Mesothelial cell of epicardium (in vitro differentiated cells): ENCODE measurements around the gene KATNIP. TPM values are rescaled to one million over a fixed set of nuclear protein-coding genes. Genes with fewer than 3 reads are reported as not detected.

Experiments used
- DNase-seq, 2 experiments: peaks; one replicate each; pipeline ENCODE4 v3.0.0; 2021; ENCODE audit warnings: low spot score in 2 of 2; ENCODE audit not compliant: unreplicated experiment in 2 of 2
- H3K27ac Mint-ChIP-seq: 2 replicates; pipeline ENCODE4 v1.8.0; 2021; ENCODE audit warnings: mixed read lengths
- H3K27me3 Mint-ChIP-seq: 2 replicates; pipeline ENCODE4 v1.8.0; 2021; ENCODE audit warnings: low read depth, mixed read lengths
- H3K36me3 Mint-ChIP-seq: 2 replicates; pipeline ENCODE4 v1.8.0; 2021; ENCODE audit warnings: mixed read lengths
- H3K4me1 Mint-ChIP-seq: 2 replicates; pipeline ENCODE4 v1.8.0; 2021; ENCODE audit warnings: mixed read lengths
- H3K4me3 Mint-ChIP-seq: 2 replicates; pipeline ENCODE4 v1.8.0; 2021; ENCODE audit warnings: mild to moderate bottlenecking, moderate library complexity, mixed read lengths
- H3K9me3 Mint-ChIP-seq: 2 replicates; pipeline ENCODE4 v1.8.0; 2021; ENCODE audit warnings: mixed read lengths
- CTCF ChIP-seq: fragments of 200-600 bp; sonication (generic); IDR thresholded peaks from one replicate; pipeline ENCODE4 v1.5.0; 2021; ENCODE audit warnings: antibody characterized with exemption; ENCODE audit not compliant: unreplicated experiment
- total RNA-seq: library from RNA; stranded (reverse); gene quantifications from 3 replicates; pipeline ENCODE4 v1.2.1, GENCODE V29; 2021

KATNIP gene
- total RNA-seq, 1 donor from 2014 or later, result 38.8 TPM

- TF ChIP-seq CTCF, result no peak
- DNase-seq, result no peak
- Mint-ChIP-seq H3K36me3 (peaks cover 60% of the 10 kb centered on the region), H3K27ac (no peak overlapping the region), H3K27me3 (no peaks in the 10 kb centered on the region), H3K4me1 (peaks cover 9% of the 10 kb centered on the region), H3K9me3 (no peaks in the 10 kb centered on the region), H3K4me3 (no peak overlapping the region)
Observed at GRCh38 chr16:27528294-27528693, 21.6 kb upstream of the KATNIP start.

DNA sequence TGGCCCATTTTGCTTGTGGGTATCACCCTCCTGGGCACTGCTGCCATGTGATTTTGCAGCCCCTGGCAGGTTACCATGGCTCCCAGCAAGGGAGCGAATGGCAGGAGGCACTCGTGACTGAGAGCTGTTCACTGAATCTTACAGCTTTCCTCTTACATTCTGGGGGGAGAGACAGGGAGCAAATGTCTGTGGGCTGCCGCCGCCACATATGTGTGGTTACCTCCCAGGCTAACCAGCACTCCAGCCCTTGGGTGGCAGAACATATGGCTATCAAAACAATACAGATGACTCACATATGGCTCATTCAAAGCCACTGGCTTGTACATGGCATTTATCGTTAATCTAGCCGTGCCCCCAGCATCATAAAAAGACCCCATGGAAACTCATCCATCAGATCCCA is 20.0 kb upstream of the KATNIP start:
- H3K36me3 Mint-ChIP-seq, result peaks cover 65% of the 10 kb centered on the region
- no peak for DNase-seq
- TF ChIP-seq CTCF, result no peak

GRCh38 chr16:27531186-27531585 is 18.8 kb upstream of the KATNIP start:
- peaks cover 64% of the 10 kb centered on the region for H3K36me3 Mint-ChIP-seq
- H3K9me3 Mint-ChIP-seq, result no peaks in the 10 kb centered on the region
- no peak overlapping the region for H3K4me3 Mint-ChIP-seq
- peaks cover 9% of the 10 kb centered on the region for H3K4me1 Mint-ChIP-seq
- no peak for TF ChIP-seq CTCF
- no peaks in the 10 kb centered on the region for H3K27me3 Mint-ChIP-seq
- H3K27ac Mint-ChIP-seq, result peak overlapping the region; percentile 18
- no peak for DNase-seq

More for the DNA sequence above, 20.0 kb upstream of the KATNIP start:
- Mint-ChIP-seq H3K27me3 (no peaks in the 10 kb centered on the region), H3K4me1 (peaks cover 9% of the 10 kb centered on the region), H3K9me3 (no peaks in the 10 kb centered on the region), H3K4me3 (no peak overlapping the region), H3K27ac (no peak overlapping the region)

- Mint-ChIP-seq H3K4me3 (no peak overlapping the region), H3K9me3 (no peaks in the 10 kb centered on the region), H3K27ac (peak overlapping the region; percentile 44), H3K27me3 (no peaks in the 10 kb centered on the region), H3K4me1 (peaks cover 4% of the 10 kb centered on the region), H3K36me3 (peaks cover 68% of the 10 kb centered on the region)
- TF ChIP-seq CTCF, result no peak
- DNase-seq, result no peak
Observed at GRCh38 chr16:27531826-27532800, 17.8 kb upstream of the KATNIP start.

- H3K27ac Mint-ChIP-seq, result no peak overlapping the region
- H3K9me3 Mint-ChIP-seq, result no peaks in the 10 kb centered on the region
- peaks cover 4% of the 10 kb centered on the region for H3K4me1 Mint-ChIP-seq
- H3K27me3 Mint-ChIP-seq, result no peaks in the 10 kb centered on the region
- DNase-seq, result no peak
- no peak for TF ChIP-seq CTCF
- H3K4me3 Mint-ChIP-seq, result no peak overlapping the region
- peaks cover 69% of the 10 kb centered on the region for H3K36me3 Mint-ChIP-seq
Observed at GRCh38 chr16:27534256-27534655, 15.7 kb upstream of the KATNIP start.
